Cardiac fibroblast (primary cell): ENCODE measurements around the gene TIMP2.
A peak's percentile ranks its signal among the peaks of the same experiment; 100 is the strongest.

Source experiments
- DNase-seq, 2 donors: peaks; one replicate each; pipeline versions ENCODE4 v3.0.0 to v3.0.0-alpha.2; 2010; ENCODE audit warnings: low read depth in 2 of 2
- H3K4me3 ChIP-seq, 2 donors: replicated peaks in 1 of 2; 1 replicate in 1 of 2; 2 replicates in 1 of 2; pipeline ENCODE4 v1.5.1; 2011; ENCODE audit warnings: low read depth in 2 of 2, low read length in 2 of 2, mild to moderate bottlenecking in 2 of 2, moderate library complexity in 1 of 2
- TF ChIP-seq, protein P1 (sequence below): IDR thresholded peaks from one replicate; pipeline ENCODE4 v1.5.1; 2011; ENCODE audit warnings: low read depth, mild to moderate bottlenecking, low read length, inconsistent platforms

Gene TIMP2

DNA sequence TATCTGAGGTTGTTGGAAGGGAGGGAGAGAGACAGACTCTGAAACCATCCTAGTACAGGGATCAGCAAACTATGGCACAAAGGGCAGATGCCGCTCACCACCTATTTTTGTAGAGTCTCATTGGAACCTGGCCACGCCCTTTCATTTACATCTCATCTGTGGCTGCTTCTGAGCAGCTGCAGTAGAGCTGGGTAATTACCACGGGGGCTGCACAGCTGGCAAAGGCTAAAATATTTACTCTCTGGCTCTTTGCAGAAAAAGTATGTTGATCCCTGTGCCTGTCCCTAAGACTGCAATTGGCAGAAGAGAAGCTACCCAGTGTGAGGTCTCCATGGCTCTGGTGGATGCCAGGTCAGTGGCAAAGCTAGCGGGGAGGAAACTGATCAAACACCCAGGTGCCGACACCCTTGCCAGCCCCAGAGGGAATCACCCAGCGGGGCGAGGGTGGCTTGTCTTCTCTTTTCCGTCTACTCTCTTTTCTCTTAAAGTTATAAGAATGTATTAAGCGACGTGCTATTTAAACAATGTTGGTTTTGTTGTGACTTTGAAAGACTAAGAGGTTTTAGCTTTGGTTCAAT is 36.2 kb downstream of the TIMP2 start:
- no peak for DNase-seq
- no peak overlapping the region for H3K4me3 ChIP-seq
- TF ChIP-seq, protein P1, sequence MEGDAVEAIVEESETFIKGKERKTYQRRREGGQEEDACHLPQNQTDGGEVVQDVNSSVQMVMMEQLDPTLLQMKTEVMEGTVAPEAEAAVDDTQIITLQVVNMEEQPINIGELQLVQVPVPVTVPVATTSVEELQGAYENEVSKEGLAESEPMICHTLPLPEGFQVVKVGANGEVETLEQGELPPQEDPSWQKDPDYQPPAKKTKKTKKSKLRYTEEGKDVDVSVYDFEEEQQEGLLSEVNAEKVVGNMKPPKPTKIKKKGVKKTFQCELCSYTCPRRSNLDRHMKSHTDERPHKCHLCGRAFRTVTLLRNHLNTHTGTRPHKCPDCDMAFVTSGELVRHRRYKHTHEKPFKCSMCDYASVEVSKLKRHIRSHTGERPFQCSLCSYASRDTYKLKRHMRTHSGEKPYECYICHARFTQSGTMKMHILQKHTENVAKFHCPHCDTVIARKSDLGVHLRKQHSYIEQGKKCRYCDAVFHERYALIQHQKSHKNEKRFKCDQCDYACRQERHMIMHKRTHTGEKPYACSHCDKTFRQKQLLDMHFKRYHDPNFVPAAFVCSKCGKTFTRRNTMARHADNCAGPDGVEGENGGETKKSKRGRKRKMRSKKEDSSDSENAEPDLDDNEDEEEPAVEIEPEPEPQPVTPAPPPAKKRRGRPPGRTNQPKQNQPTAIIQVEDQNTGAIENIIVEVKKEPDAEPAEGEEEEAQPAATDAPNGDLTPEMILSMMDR: no peak

DNA sequence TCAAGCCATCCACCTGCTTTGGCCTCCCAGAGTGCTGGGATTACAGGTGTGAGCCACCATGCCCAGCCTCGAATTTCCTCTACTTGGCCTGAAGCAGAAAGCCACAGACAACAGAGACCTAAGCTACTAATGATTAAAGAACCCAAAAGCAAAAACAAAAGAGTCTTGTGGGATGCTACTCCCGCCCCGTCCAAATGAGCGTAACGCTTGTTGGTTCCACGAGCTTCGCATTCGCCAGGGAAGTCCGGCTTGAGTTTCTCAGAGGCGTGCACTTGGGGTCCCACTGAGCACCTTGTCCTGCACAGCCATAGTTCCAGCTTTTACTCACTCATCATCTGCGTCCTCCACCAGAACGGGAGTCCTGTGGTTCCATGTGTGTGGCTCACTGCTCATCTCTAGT is 38.2 kb downstream of the TIMP2 start:
- no peak for DNase-seq
- TF ChIP-seq, protein P1: no peak
- no peak overlapping the region for H3K4me3 ChIP-seq

DNA sequence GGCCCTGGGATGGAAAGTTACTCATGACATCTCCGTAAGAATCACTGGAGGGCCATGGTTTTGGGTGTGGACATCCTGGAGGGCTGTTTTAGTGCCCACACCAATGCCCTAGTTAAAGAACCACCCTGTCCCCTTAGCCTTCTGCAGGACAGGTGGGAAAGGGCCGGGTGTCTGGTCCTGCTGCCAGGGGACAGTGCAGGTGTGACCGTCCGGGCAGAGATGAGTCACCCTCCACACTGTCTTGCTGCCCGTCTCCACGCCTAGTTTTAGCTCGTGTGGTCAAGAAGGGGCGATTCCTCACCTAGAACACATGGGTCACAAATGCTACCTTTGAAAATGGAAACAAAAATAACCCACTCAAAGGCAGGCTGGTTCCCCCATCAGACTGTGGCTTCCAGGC is 39.2 kb downstream of the TIMP2 start:
- DNase-seq: no peak
- H3K4me3 ChIP-seq: no peak overlapping the region
- TF ChIP-seq, protein P1: no peak

DNA sequence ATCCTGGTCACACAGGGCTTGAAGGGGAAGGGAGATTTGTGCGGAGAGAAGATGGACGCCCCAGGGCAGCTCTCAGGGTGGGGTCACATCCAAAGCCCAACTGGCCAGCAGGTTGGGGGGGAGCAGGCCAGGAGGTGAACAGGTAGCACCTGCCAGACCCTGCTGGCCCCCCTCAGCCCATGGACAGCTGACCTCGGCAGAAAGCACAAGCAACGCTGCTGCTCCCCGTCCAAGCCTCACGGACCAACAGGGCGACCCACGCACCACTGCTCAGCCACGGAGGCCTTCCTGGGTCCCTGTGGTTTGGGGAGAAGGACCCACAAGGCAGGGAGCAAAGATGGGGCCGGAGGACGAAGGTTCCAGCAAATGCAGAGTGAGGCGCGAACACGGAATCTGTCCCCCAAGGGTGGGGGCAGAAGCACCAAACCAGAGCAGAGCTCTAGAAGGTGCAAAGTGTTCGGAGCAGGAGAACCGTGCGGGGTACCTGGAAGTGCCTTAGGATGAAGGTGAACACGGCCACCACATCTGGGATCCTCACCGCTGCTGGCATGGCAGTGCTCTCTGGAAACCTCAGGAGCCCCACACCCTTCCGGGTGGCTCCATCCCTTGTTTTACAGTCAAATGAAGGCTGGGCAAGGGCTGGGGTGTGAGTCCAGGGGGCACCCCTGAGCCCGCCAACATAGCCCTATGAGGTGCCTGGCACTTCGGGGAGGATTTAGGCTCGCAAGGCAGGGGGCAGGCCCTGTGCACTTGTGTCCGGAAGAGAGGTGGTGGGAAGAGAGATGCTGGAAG is 40.1 kb downstream of the TIMP2 start:
- TF ChIP-seq, protein P1: no peak
- no peak for DNase-seq
- no peak overlapping the region for H3K4me3 ChIP-seq

DNA sequence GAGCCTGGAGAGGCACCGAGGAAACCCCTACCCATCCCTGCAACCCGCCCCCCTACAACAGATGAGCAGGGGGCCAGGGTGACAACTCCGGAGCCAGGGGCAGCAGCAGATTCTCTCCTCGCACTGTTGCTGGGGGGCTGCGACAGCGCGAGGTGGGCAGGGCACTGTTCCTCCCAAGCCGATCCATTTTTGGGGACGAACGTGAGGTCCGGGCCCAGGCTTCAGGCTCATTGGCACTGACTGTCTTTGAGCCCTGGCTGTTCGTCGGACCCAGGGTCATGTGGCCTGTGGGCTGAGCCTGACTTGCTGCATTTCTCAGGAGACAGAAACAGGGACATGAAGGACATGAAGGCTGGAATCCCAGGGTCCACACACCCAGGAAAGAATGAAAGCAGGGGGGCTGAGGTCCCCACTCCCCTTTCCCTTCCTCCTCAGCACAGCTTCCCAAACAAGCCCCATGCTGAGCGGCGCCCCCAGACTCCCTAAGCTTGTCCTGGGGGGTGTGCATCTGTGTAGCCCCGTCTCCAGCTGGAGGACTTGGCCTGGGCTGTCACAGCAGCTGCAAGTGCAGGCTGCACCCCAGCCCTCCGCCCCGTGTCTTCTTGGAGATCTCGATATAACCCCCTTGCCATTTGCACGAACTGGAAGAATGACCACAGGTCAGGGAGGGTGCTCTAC is 40.9 kb downstream of the TIMP2 start:
- H3K4me3 ChIP-seq: peak overlapping the region; percentile 35 to 39
- TF ChIP-seq, protein P1: no peak
- DNase-seq: peak in 1 of 2 donors; percentile 29

DNA sequence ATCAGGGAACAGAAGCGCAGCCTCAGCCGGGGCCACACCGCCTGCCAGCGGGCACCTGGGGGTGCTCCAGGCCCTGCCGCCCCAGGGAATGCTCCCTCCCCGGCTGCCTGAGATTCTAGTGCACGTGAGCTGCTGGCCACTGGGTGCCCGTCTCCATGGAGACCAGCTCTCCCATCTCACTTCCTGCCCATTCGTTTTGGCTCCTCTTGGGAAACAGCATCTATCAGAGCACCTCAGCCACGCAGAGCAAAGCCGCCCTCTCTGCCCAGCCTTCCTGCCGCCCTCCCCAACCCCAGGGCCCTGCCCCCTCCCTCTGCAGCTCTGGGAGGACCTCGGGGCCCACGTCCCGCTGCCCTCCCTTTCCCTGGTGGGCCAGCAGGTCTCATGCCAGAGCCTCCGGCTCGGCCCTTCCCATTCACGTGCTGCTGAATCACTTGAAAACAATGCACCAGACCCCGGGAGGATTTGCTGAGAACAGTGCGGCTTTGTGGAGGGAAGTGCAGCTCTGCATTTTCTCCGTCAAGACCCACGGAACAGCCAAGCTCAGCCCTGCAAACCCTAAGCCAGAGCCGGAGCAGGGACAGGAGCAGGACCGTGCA is 41.6 kb downstream of the TIMP2 start:
- DNase-seq: peak; percentile 96 to 99
- peak overlapping the region; percentile 35 to 39 for H3K4me3 ChIP-seq
- TF ChIP-seq, protein P1: no peak
